GM12864 (cell line): ENCODE data around the gene MIOX.

Source experiments
- DNase-seq: peaks from one replicate; pipeline ENCODE4 v3.0.0-alpha.2; 2011; ENCODE audit warnings: low read depth
- H3K4me3 ChIP-seq: 2 replicates; pipeline ENCODE4 v1.5.1; 2011; ENCODE audit warnings: mild to moderate bottlenecking, low read depth, low read length, control low read depth
- CTCF ChIP-seq: IDR thresholded peaks from 2 replicates; pipeline ENCODE4 v1.5.1; 2011; ENCODE audit warnings: low read depth, mild to moderate bottlenecking, moderate library complexity, low read length, control low read depth, inconsistent platforms; ENCODE audit errors: missing control alignments

MIOX gene

GRCh38 chr22:50481045-50481439, 5.6 kb upstream of the MIOX start:
- H3K4me3 ChIP-seq = peak overlapping the region; percentile 59
- no peak for TF ChIP-seq CTCF
- no peak for DNase-seq

GRCh38 chr22:50481440-50482106, 5.1 kb upstream of the MIOX start, which contains the start of gene ADM2:
TSS of gene ADM2 (plus strand) at chr22:50481543. CDS start at chr22:50481848, 305 bp downstream.
- peak within 1 kb of the TSS; percentile 59 for H3K4me3 ChIP-seq
- TF ChIP-seq CTCF = no peak
- DNase-seq = no peak

- peak overlapping the region; percentile 59 for H3K4me3 ChIP-seq
- TF ChIP-seq CTCF = no peak
- no peak for DNase-seq
Observed at GRCh38 chr22:50482107-50483074, 4.3 kb upstream of the MIOX start.

- DNase-seq = no peak
- TF ChIP-seq CTCF = no peak
- H3K4me3 ChIP-seq = no peak overlapping the region
Observed at GRCh38 chr22:50483106-50483505, 3.6 kb upstream of the MIOX start.

- TF ChIP-seq CTCF = no peak
- no peak overlapping the region for H3K4me3 ChIP-seq
- no peak for DNase-seq
Observed at GRCh38 chr22:50483556-50483955, 3.1 kb upstream of the MIOX start.

- no peak for DNase-seq
- TF ChIP-seq CTCF = no peak
- H3K4me3 ChIP-seq = no peak overlapping the region
Observed at GRCh38 chr22:50483977-50484853, 2.4 kb upstream of the MIOX start.
